ENCODE measurements around the gene NCLN.
A peak's percentile ranks its signal among the peaks of the same experiment; 100 is the strongest.

Gene NCLN

DNA sequence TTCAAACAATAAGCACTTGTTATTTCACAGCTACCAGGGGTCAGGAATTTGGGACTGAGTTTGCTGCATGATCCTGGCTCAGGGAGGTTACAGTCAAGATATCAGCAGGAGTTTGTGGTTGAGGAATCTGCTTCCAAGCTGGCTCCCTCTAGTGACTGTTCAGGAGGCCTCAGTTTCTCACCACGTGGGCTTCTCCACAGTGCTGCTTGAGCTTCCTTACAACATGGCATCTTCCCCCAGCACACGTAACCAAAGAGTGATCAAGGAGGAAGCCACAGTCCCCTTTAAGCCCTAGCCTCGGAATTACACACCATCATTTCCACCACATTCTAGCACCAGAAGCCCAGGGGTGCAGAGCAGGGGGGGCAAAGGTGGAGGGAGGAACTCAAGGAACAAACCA lies 67.5 kb downstream of the NCLN start:
- Histone ChIP-seq H3K79me2 (ENCODE audit: insufficient read depth, low read length) (no peaks in the 10 kb centered on the region), H3F3A (ENCODE audit: insufficient read depth, low read length) (no peaks in the 10 kb centered on the region), H3K9me3 (ENCODE audit: low read length) (no peaks in the 10 kb centered on the region), H2AFZ (ENCODE audit: low read length) (no peak overlapping the region), H3K4me3 (ENCODE audit: low read depth, low read length, poor library complexity, severe bottlenecking) (no peak overlapping the region), H3K9me2 (ENCODE audit: low read depth, low read length) (no peaks in the 10 kb centered on the region), H3K9ac (ENCODE audit: low read length) (no peak overlapping the region), H3K36me3 (ENCODE audit: insufficient read depth, low read length) (no peaks in the 10 kb centered on the region), H3K27ac (ENCODE audit: low read depth, low read length, poor library complexity, severe bottlenecking) (no peak overlapping the region), H4K20me1 (ENCODE audit: insufficient read depth, low read length) (no peaks in the 10 kb centered on the region), H3K4me2 (ENCODE audit: low read length) (no peak overlapping the region), H3K27me3 (ENCODE audit: insufficient read depth, low read length) (no peaks in the 10 kb centered on the region), H3K4me1 (ENCODE audit: insufficient read depth, low read length, severe bottlenecking) (no peaks in the 10 kb centered on the region)
- TF ChIP-seq EZH2 (IDR thresholded peaks at IDR 0.05; ENCODE audit: borderline replicate concordance, low read length): no peak
- TF ChIP-seq, protein P1, sequence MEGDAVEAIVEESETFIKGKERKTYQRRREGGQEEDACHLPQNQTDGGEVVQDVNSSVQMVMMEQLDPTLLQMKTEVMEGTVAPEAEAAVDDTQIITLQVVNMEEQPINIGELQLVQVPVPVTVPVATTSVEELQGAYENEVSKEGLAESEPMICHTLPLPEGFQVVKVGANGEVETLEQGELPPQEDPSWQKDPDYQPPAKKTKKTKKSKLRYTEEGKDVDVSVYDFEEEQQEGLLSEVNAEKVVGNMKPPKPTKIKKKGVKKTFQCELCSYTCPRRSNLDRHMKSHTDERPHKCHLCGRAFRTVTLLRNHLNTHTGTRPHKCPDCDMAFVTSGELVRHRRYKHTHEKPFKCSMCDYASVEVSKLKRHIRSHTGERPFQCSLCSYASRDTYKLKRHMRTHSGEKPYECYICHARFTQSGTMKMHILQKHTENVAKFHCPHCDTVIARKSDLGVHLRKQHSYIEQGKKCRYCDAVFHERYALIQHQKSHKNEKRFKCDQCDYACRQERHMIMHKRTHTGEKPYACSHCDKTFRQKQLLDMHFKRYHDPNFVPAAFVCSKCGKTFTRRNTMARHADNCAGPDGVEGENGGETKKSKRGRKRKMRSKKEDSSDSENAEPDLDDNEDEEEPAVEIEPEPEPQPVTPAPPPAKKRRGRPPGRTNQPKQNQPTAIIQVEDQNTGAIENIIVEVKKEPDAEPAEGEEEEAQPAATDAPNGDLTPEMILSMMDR (IDR thresholded peaks at IDR 0.05; ENCODE audit: low read length): peak; percentile 8; the same call in 1 of the 2 replicates

DNA sequence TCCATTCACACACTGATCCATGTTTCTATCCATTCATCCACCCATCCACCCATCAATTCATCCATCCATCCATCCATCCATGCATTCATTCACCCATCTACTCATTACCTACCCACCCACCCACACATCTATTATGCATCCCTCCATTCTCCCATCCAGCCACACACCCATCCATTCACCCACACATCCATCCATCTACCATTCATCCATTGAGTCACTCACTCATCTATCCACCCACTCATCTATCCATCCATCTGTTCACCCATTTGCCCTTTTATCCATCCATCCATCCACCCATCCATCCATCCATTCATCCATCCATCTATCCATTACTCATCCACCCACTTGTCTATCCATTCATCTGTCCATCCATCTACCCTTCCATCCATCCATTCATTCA lies 68.8 kb downstream of the NCLN start:
- Histone ChIP-seq H3K27ac (ENCODE audit: low read depth, low read length, poor library complexity, severe bottlenecking) (no peak overlapping the region), H4K20me1 (ENCODE audit: insufficient read depth, low read length) (no peaks in the 10 kb centered on the region), H3K27me3 (ENCODE audit: insufficient read depth, low read length) (no peaks in the 10 kb centered on the region), H2AFZ (ENCODE audit: low read length) (no peak overlapping the region), H3K4me1 (ENCODE audit: insufficient read depth, low read length, severe bottlenecking) (no peaks in the 10 kb centered on the region), H3K36me3 (ENCODE audit: insufficient read depth, low read length) (no peaks in the 10 kb centered on the region), H3K79me2 (ENCODE audit: insufficient read depth, low read length) (no peaks in the 10 kb centered on the region), H3K4me2 (ENCODE audit: low read length) (no peak overlapping the region), H3K9ac (ENCODE audit: low read length) (no peak overlapping the region), H3K9me3 (ENCODE audit: low read length) (no peaks in the 10 kb centered on the region), H3K4me3 (ENCODE audit: low read depth, low read length, poor library complexity, severe bottlenecking) (no peak overlapping the region), H3K9me2 (ENCODE audit: low read depth, low read length) (no peaks in the 10 kb centered on the region), H3F3A (ENCODE audit: insufficient read depth, low read length) (no peaks in the 10 kb centered on the region)
- no peak for TF ChIP-seq EZH2 (IDR thresholded peaks at IDR 0.05; ENCODE audit: borderline replicate concordance, low read length)
- TF ChIP-seq, protein P1 (IDR thresholded peaks at IDR 0.05; ENCODE audit: low read length): no peak

DNA sequence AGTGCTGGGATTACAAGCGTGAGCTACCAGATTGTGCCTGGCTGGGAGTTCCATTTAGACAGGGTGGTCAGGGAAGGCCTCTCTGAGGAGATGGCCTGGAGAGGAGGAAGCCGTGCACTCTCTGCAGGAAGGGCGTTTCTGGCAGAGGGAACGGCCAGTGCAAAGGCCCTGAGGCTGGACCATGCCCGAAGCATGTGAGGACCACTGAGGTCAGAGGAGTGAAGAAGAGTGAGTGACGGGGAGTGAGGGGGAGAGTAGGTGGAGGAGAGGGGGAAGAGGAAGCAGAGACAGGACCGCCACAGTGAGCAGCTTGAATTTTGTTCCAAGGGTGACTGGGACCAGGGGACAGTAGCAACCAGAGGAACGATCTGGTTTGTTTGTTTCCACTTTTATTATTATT lies 71.3 kb downstream of the NCLN start:
- TF ChIP-seq, protein P1 (IDR thresholded peaks at IDR 0.05; ENCODE audit: low read length): no peak
- no peak for TF ChIP-seq EZH2 (IDR thresholded peaks at IDR 0.05; ENCODE audit: borderline replicate concordance, low read length)
- Histone ChIP-seq H3K9ac (ENCODE audit: low read length) (no peak overlapping the region), H3K4me1 (ENCODE audit: insufficient read depth, low read length, severe bottlenecking) (no peaks in the 10 kb centered on the region), H3K36me3 (ENCODE audit: insufficient read depth, low read length) (no peaks in the 10 kb centered on the region), H3K4me3 (ENCODE audit: low read depth, low read length, poor library complexity, severe bottlenecking) (no peak overlapping the region), H3K79me2 (ENCODE audit: insufficient read depth, low read length) (no peaks in the 10 kb centered on the region), H3K27me3 (ENCODE audit: insufficient read depth, low read length) (no peaks in the 10 kb centered on the region; the same call in 1 of the 2 replicates), H3K27ac (ENCODE audit: low read depth, low read length, poor library complexity, severe bottlenecking) (no peak overlapping the region), H4K20me1 (ENCODE audit: insufficient read depth, low read length) (no peaks in the 10 kb centered on the region), H3K9me3 (ENCODE audit: low read length) (no peaks in the 10 kb centered on the region), H2AFZ (ENCODE audit: low read length) (no peak overlapping the region), H3K4me2 (ENCODE audit: low read length) (no peak overlapping the region), H3K9me2 (ENCODE audit: low read depth, low read length) (no peaks in the 10 kb centered on the region), H3F3A (ENCODE audit: insufficient read depth, low read length) (no peaks in the 10 kb centered on the region)
